ENCODE data around the gene APOA4. TPM values are rescaled to one million over a fixed set of nuclear protein-coding genes. Genes with fewer than 3 reads are reported as not detected.

APOA4 gene
- total RNA-seq, 1 experiment from 2014 or later = not detected

GRCh38 chr11:116869610-116870009 lies 46.5 kb upstream of the APOA4 start:
- no peak for DNase-seq (ENCODE audit: low read depth, low spot score)
- no peak for ATAC-seq
- H3K36me3 ChIP-seq (ENCODE audit: control insufficient read depth in 1 of 2, insufficient read depth in 2 of 2, low read length in 2 of 2) = peaks cover 6 to 31% of the 10 kb centered on the region in 2 experiments; a peak in 2 of 4 replicates
- BruUV-seq (replicated peaks) = no TSS peak
- H2AFZ ChIP-seq (ENCODE audit: low read depth, low read length, poor library complexity, severe bottlenecking) = no peak overlapping the region
- H3K9ac ChIP-seq (ENCODE audit: low read length) = no peak overlapping the region
- H3K79me2 ChIP-seq (ENCODE audit: insufficient read depth, low read length) = no peaks in the 10 kb centered on the region
- no peak for TF ChIP-seq ZFX (IDR thresholded peaks at IDR 0.05)
- no peak for TF ChIP-seq SIN3A (IDR thresholded peaks at IDR 0.05; ENCODE audit: low read depth)
- TF ChIP-seq ELF1 (IDR thresholded peaks at IDR 0.05; ENCODE audit: borderline replicate concordance, low read depth) = no peak
- TF ChIP-seq CEBPB (IDR thresholded peaks at IDR 0.05; ENCODE audit: low read depth) = no peak
- TF ChIP-seq RAD21 (IDR thresholded peaks at IDR 0.05; ENCODE audit: low read depth) = no peak
- no peak for TF ChIP-seq ATF3 (IDR thresholded peaks at IDR 0.05)
- TF ChIP-seq ZNF274 (IDR thresholded peaks at IDR 0.05; ENCODE audit: low read depth, low read length) = no peak
- TF ChIP-seq CBX3 (IDR thresholded peaks at IDR 0.05; ENCODE audit: low read depth) = no peak
- TF ChIP-seq EZH2phosphoT487 (IDR thresholded peaks at IDR 0.05; ENCODE audit: borderline replicate concordance) = no peak
- no peak for TF ChIP-seq FOSL1 (IDR thresholded peaks at IDR 0.05; ENCODE audit: low read depth)
- no peak for TF ChIP-seq SP1 (IDR thresholded peaks at IDR 0.05; ENCODE audit: low read depth)
- no peak for TF ChIP-seq EZH2 (IDR thresholded peaks at IDR 0.05)
- TF ChIP-seq, protein P1, sequence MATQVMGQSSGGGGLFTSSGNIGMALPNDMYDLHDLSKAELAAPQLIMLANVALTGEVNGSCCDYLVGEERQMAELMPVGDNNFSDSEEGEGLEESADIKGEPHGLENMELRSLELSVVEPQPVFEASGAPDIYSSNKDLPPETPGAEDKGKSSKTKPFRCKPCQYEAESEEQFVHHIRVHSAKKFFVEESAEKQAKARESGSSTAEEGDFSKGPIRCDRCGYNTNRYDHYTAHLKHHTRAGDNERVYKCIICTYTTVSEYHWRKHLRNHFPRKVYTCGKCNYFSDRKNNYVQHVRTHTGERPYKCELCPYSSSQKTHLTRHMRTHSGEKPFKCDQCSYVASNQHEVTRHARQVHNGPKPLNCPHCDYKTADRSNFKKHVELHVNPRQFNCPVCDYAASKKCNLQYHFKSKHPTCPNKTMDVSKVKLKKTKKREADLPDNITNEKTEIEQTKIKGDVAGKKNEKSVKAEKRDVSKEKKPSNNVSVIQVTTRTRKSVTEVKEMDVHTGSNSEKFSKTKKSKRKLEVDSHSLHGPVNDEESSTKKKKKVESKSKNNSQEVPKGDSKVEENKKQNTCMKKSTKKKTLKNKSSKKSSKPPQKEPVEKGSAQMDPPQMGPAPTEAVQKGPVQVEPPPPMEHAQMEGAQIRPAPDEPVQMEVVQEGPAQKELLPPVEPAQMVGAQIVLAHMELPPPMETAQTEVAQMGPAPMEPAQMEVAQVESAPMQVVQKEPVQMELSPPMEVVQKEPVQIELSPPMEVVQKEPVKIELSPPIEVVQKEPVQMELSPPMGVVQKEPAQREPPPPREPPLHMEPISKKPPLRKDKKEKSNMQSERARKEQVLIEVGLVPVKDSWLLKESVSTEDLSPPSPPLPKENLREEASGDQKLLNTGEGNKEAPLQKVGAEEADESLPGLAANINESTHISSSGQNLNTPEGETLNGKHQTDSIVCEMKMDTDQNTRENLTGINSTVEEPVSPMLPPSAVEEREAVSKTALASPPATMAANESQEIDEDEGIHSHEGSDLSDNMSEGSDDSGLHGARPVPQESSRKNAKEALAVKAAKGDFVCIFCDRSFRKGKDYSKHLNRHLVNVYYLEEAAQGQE (IDR thresholded peaks at IDR 0.05; ENCODE audit: low read depth) = no peak
- TF ChIP-seq POLR2A (IDR thresholded peaks at IDR 0.05; ENCODE audit: borderline replicate concordance, extremely low read depth, insufficient read depth, insufficient read length) = no peak
- no peak for TF ChIP-seq EGR1 (IDR thresholded peaks at IDR 0.05; ENCODE audit: low read depth)
- H3K9me2 ChIP-seq (ENCODE audit: insufficient read depth) = no peaks in the 10 kb centered on the region
- ChIA-PET RAD21 (ENCODE audit: low non-redundant PET in 1 of 2, low total read pairs in 2 of 2, uncharacterized antibody in 2 of 2, unreplicated experiment in 2 of 2) (no interaction called here), POLR2A (no interaction called here), CTCF (no interaction called here)
- no peaks in the 10 kb centered on the region for H3K4me1 ChIP-seq (ENCODE audit: control insufficient read depth in 1 of 2, insufficient read depth in 2 of 2, low read length in 2 of 2)
- no peak overlapping the region for H3K4me3 ChIP-seq (replicated peaks in 1 of 2; ENCODE audit: low read depth in 1 of 2, low read length in 2 of 2)
- no peaks in the 10 kb centered on the region for H3K9me3 ChIP-seq (ENCODE audit: control insufficient read depth in 1 of 2, insufficient read depth in 1 of 2, low read depth in 1 of 2, low read length in 2 of 2)
- H3K4me2 ChIP-seq (ENCODE audit: low read length) = no peak overlapping the region
- intact Hi-C loops (cut with micrococcal nuclease) = no loop called here
- no peak overlapping the region for H3K27ac ChIP-seq (ENCODE audit: low read depth, low read length)
- no peaks in the 10 kb centered on the region for H4K20me1 ChIP-seq (ENCODE audit: insufficient read depth)
- no peaks in the 10 kb centered on the region for H3K27me3 ChIP-seq (ENCODE audit: insufficient read depth, low read length)
